Motor neuron (in vitro differentiated cells): ENCODE data around the gene ZBTB2. TPM values are rescaled to one million over a fixed set of nuclear protein-coding genes. Genes with fewer than 3 reads are reported as not detected.
"Not testable (repeated sequence)": the region's sequence is repeated elsewhere in the genome, so short reads cannot be mapped to it uniquely, and the experiment has no call there.

Source experiments
- ATAC-seq, 8 experiments: fragments of 200-7000 bp; cut with Tn5 transposase; replicated peaks in 6 of 8; 2 replicates each; pipeline ENCODE4 v1.8.0; 2021; ENCODE audit warnings: mild to moderate bottlenecking in 8 of 8, moderate library complexity in 8 of 8
- H3K27ac ChIP-seq, 2 donors: fragments of 250-450 bp; sonication (Bioruptor Pico); 2 replicates each; pipeline ENCODE4 v1.9.0; 2021; ENCODE audit warnings: antibody characterized with exemption in 2 of 2, mild to moderate bottlenecking in 2 of 2, moderate library complexity in 1 of 2
- H3K4me1 ChIP-seq, 2 donors: fragments of 250-450 bp; sonication (Bioruptor Pico); replicated peaks in 1 of 2; 2 replicates each; pipeline ENCODE4 v1.6.1; 2021; ENCODE audit warnings: antibody characterized with exemption in 2 of 2, mild to moderate bottlenecking in 2 of 2, moderate library complexity in 1 of 2
- H3K4me3 ChIP-seq, 5 donors: fragments of 250-450 bp; sonication (Bioruptor Pico); 2 replicates each; pipeline ENCODE4 v1.9.0; 2021; ENCODE audit warnings: antibody characterized with exemption in 5 of 5, mild to moderate bottlenecking in 5 of 5, moderate library complexity in 4 of 5
- WGBS, 10 experiments: fragments of 450-650 bp; shearing (Covaris generic); methylation state at CpG; one replicate each; pipeline ENCODE4 v1.0.0; 2022; 5-methylcytosine and 5-hydroxymethylcytosine counted together
- in situ Hi-C, 9 experiments: fragments of 400-800 bp; cut with MboI; loops; one replicate each; pipeline ENCODE4 v1.15.0; 2021; ENCODE audit warnings: low sequenced_read_pairs in 9 of 9, low pct_unique_long_range_greater_than_20kb in 2 of 9; ENCODE audit not compliant: unreplicated experiment in 9 of 9
- total RNA-seq, 8 experiments: library from RNA; unstranded; fragments of 300-600 nt; gene quantifications; 2 replicates each; pipeline versions ENCODE4 v1.2.3 to v1.2.4, GENCODE V29; 2022

ZBTB2 gene
- total RNA-seq, 8 experiments from 2014 or later: 5.9 to 21.5 (median 13.3) TPM

GRCh38 chr6:151317995-151318365 is 73.4 kb downstream of the ZBTB2 start:
- H3K4me1 ChIP-seq: peaks cover 0 to 15% of the 10 kb centered on the region in 2 donors
- peak in 1 of 8 experiments; percentile 10 for ATAC-seq
- in situ Hi-C loops: loop anchor here in 1 of 9 experiments (25.0 kb wide), 1 partner anchor 306 kb away; no protein-coding TSS in a partner anchor
- H3K27ac ChIP-seq: no peak overlapping the region
- H3K4me3 ChIP-seq: no peak overlapping the region
- WGBS, 10 experiments: 57 to 100% (median 92%) methylated on average over 1 to 3 of the region's 3 CpGs; no CpG with 5 or more reads in 4 of the 10 experiments

- ATAC-seq: peak in 4 of 8 experiments; percentile 18 to 77 (median 52)
- Histone ChIP-seq H3K4me3 (no peak overlapping the region), H3K27ac (no peak overlapping the region), H3K4me1 (peaks cover 0 to 17% of the 10 kb centered on the region in 2 donors)
- in situ Hi-C loops: loop anchor here in 1 of 9 experiments (25.0 kb wide), 1 partner anchor 305 kb away; no protein-coding TSS in a partner anchor
- 50 to 100% (median 57%) methylated on average over 1 to 2 of the region's 2 CpGs; no CpG with 5 or more reads in 3 of the 10 experiments for WGBS, 10 experiments
Observed at GRCh38 chr6:151317103-151317994, 74.0 kb downstream of the ZBTB2 start.

GRCh38 chr6:151315661-151316060 is 75.7 kb downstream of the ZBTB2 start:
- H3K4me1 ChIP-seq: peaks cover 0 to 17% of the 10 kb centered on the region in 2 donors
- H3K4me3 ChIP-seq, ATAC-seq, H3K27ac ChIP-seq: not testable (repeated sequence)
- WGBS, 10 experiments: 63 to 100% (median 87%) methylated on average over 1 to 3 of the region's 3 CpGs; no CpG with 5 or more reads in 1 of the 10 experiments
- in situ Hi-C loops: loop anchor here in 1 of 9 experiments (25.0 kb wide), 1 partner anchor 303 kb away; no protein-coding TSS in a partner anchor

Other genes with a start within 250 kb of the ZBTB2 start
- 100 to 1,000 TPM in 4 of 8 experiments, 10 to 100 TPM in 4; 71.1 to 553 (median 180) TPM for gene AKAP12, start 151.6 kb downstream of the ZBTB2 start, total RNA-seq
- 10 to 100 TPM; 25.2 to 50.1 (median 36.4) TPM for gene RMND1, start 60.6 kb upstream of the ZBTB2 start, total RNA-seq
- 1 to 10 TPM in 1 of 8 experiments, under 1 TPM in 7; 0.09 to 8.6 (median 0.26) TPM for gene CCDC170, start 102.5 kb upstream of the ZBTB2 start, total RNA-seq